Peyer's patch (tissue), 4 donors: ENCODE results near the gene NNT.

Experiments
- POLR2A ChIP-seq, 2 donors: fragments of 450-650 bp; IDR thresholded peaks; one replicate each; pipeline ENCODE4 v1.5.1; 2017; ENCODE audit warnings: antibody characterized with exemption in 2 of 2, mild to moderate bottlenecking in 2 of 2, moderate library complexity in 2 of 2
- TF ChIP-seq, protein P1 (sequence below), 6 experiments: fragments of 450-650 bp in 4 of 6; fragments of 200-600 bp in 2 of 6; sonication (generic) in 1 of 6; IDR thresholded peaks; one replicate each; pipeline ENCODE4 v1.5.1; 2017 to 2019; ENCODE audit warnings: antibody characterized with exemption in 6 of 6, mild to moderate bottlenecking in 3 of 6, moderate library complexity in 1 of 6

DNA sequence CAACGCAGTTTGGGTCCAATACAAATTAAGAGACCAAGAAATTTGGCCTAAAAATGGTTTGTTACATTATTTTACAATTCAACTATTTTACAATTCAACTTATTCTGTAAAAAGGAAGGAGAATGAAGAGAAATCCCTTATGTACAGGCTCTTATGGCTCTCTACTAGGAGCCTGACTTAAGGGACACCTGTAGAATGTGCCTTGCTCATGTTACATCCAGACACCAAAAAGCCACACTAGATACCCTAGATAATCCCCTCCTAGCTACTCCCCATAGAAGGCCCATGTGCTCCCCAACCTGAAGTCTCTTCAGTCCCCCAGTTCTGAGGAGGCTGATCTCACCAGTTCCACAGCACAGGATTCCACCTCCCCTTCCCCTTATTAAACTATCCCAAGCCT, 14.1 kb upstream of the NNT start:
- TF ChIP-seq, protein P1, sequence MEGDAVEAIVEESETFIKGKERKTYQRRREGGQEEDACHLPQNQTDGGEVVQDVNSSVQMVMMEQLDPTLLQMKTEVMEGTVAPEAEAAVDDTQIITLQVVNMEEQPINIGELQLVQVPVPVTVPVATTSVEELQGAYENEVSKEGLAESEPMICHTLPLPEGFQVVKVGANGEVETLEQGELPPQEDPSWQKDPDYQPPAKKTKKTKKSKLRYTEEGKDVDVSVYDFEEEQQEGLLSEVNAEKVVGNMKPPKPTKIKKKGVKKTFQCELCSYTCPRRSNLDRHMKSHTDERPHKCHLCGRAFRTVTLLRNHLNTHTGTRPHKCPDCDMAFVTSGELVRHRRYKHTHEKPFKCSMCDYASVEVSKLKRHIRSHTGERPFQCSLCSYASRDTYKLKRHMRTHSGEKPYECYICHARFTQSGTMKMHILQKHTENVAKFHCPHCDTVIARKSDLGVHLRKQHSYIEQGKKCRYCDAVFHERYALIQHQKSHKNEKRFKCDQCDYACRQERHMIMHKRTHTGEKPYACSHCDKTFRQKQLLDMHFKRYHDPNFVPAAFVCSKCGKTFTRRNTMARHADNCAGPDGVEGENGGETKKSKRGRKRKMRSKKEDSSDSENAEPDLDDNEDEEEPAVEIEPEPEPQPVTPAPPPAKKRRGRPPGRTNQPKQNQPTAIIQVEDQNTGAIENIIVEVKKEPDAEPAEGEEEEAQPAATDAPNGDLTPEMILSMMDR (IDR thresholded peaks at IDR 0.05), result no peak
- TF ChIP-seq POLR2A (IDR thresholded peaks at IDR 0.05), result no peak
